Right lobe of liver (tissue), 4 donors: ENCODE data around the gene PAK1.

Experiments
- CTCF ChIP-seq, 4 donors: fragments of 200-600 bp in 3 of 4; fragments of 450-650 bp in 1 of 4; IDR thresholded peaks; one replicate each; pipeline versions ENCODE4 v1.5.1 to v1.8.0; 2016 to 2022; ENCODE audit warnings: antibody characterized with exemption in 4 of 4, mild to moderate bottlenecking in 2 of 4
- POLR2A ChIP-seq: fragments of 450-650 bp; IDR thresholded peaks from one replicate; pipeline ENCODE4 v1.6.1; 2017; ENCODE audit warnings: antibody characterized with exemption, mild to moderate bottlenecking
- donor health status: DM: no; HTN: no; CAD: no.
- donor health status: DM: no; HTN: no; CAD: no.
- donor health status: DM: no; HTN: yes; CAD: no.

- TF ChIP-seq CTCF (IDR thresholded peaks at IDR 0.05) (no peak), POLR2A (no peak)
Measured at GRCh38 chr11:77510095-77510494, 36.2 kb upstream of the PAK1 start.
